IMR-90 (cell line): ENCODE measurements around the gene TEDC1. TPM values are rescaled to one million over a fixed set of nuclear protein-coding genes. Genes with fewer than 3 reads are reported as not detected.

ENCODE experiments used
- ATAC-seq: fragments of 200-7000 bp; cut with Tn5 transposase; 2 replicates; pipeline ENCODE4 v1.9.1; 2020; ENCODE audit warnings: low read depth, mild to moderate bottlenecking, moderate library complexity
- BruUV-seq: library from RNA; stranded (reverse); fragments of 400-500 nt; replicated peaks from 2 replicates; lab custom pipeline; 2021; lab: Mats Ljungman, UMichigan
- CTCF ChIA-PET: fragments of 300-600 bp; formaldehyde crosslinking; extraction: SDS; loops from one replicate; lab custom pipeline; 2021; ENCODE audit warnings: antibody characterized with exemption; lab: Yijun Ruan, JAX
- POLR2A ChIA-PET: fragments of 300-600 bp; sonication (Branson Sonifier 250); formaldehyde crosslinking; loops from one replicate; lab custom pipeline; 2022; ENCODE audit warnings: antibody characterized with exemption; ENCODE audit not compliant: unreplicated experiment; lab: Charles Lee
- DNase-seq: peaks from one replicate; pipeline ENCODE4 v3.0.0; 2013
- H2AFZ ChIP-seq: replicated peaks from 2 replicates; pipeline ENCODE3; 2013; ENCODE audit warnings: low read length, mild to moderate bottlenecking; ENCODE audit not compliant: poor library complexity
- H2AK5ac ChIP-seq: 2 replicates; pipeline ENCODE4 v1.6.1; 2013; ENCODE audit warnings: low read depth, low read length, inconsistent platforms
- H2AK9ac ChIP-seq: replicated peaks from 2 replicates; pipeline ENCODE3; 2013; ENCODE audit warnings: mild to moderate bottlenecking, low read depth, low read length, moderate library complexity; ENCODE audit not compliant: poor library complexity
- H2BK120ac ChIP-seq: 2 replicates; pipeline ENCODE4 v1.6.1; 2013; ENCODE audit warnings: low read depth, low read length, inconsistent platforms
- H2BK15ac ChIP-seq: 3 replicates; pipeline ENCODE4 v1.6.1; 2013; ENCODE audit warnings: low read depth, low read length, inconsistent platforms
- H2BK20ac ChIP-seq: 2 replicates; pipeline ENCODE4 v1.6.1; 2013; ENCODE audit warnings: low read depth, mild to moderate bottlenecking, inconsistent platforms, low read length, moderate library complexity
- H2BK5ac ChIP-seq: 2 replicates; pipeline ENCODE4 v1.6.1; 2013; ENCODE audit warnings: mild to moderate bottlenecking, low read depth, low read length, inconsistent platforms; ENCODE audit not compliant: poor library complexity, severe bottlenecking
- H3K14ac ChIP-seq: replicated peaks from 2 replicates; pipeline ENCODE4 v1.6.1; 2013; ENCODE audit warnings: low read depth, low read length, inconsistent platforms
- H3K18ac ChIP-seq: 2 replicates; pipeline ENCODE4 v1.6.1; 2013; ENCODE audit warnings: low read depth, low read length, control low read depth
- H3K23ac ChIP-seq: 2 replicates; pipeline ENCODE4 v1.6.1; 2013; ENCODE audit warnings: low read depth, low read length, inconsistent platforms
- H3K27ac ChIP-seq: 2 replicates; pipeline ENCODE4 v1.5.1; 2013; ENCODE audit warnings: mild to moderate bottlenecking, control low read depth, low read length; ENCODE audit not compliant: insufficient read depth
- H3K27me3 ChIP-seq: 2 replicates; pipeline ENCODE4 v1.6.1; 2013; ENCODE audit warnings: low read length; ENCODE audit not compliant: control insufficient read depth, insufficient read depth
- H3K36me3 ChIP-seq: 2 replicates; pipeline ENCODE4 v1.6.1; 2013; ENCODE audit warnings: low read length, mixed read lengths; ENCODE audit not compliant: control insufficient read depth, insufficient read depth
- H3K4ac ChIP-seq: 2 replicates; pipeline ENCODE4 v1.6.1; 2013; ENCODE audit warnings: low read depth, low read length, inconsistent platforms
- H3K4me1 ChIP-seq: 2 replicates; pipeline ENCODE4 v1.6.1; 2013; ENCODE audit warnings: low read length, mixed read lengths; ENCODE audit not compliant: control insufficient read depth, insufficient read depth
- H3K4me2 ChIP-seq: 2 replicates; pipeline ENCODE4 v1.6.1; 2013; ENCODE audit warnings: low read depth, mild to moderate bottlenecking, control low read depth, low read length, moderate library complexity
- H3K4me3 ChIP-seq: 2 replicates; pipeline ENCODE4 v1.5.1; 2013; ENCODE audit warnings: low read depth, mild to moderate bottlenecking, control low read depth, low read length, moderate library complexity; ENCODE audit not compliant: insufficient read depth
- H3K56ac ChIP-seq: 2 replicates; pipeline ENCODE4 v1.6.1; 2013; ENCODE audit warnings: low read length, inconsistent platforms; ENCODE audit not compliant: insufficient read depth; ENCODE audit errors: extremely low read depth
- H3K79me1 ChIP-seq, 2 experiments: 2 replicates each; pipeline ENCODE4 v1.6.1; 2013; ENCODE audit warnings: low read length in 2 of 2, inconsistent platforms in 1 of 2, low read depth in 1 of 2
- H3K9ac ChIP-seq: 2 replicates; pipeline ENCODE4 v1.6.1; 2013; ENCODE audit warnings: low read depth, low read length, control low read depth
- H3K9me1 ChIP-seq: 2 replicates; pipeline ENCODE4 v1.6.1; 2013; ENCODE audit warnings: low read length, inconsistent platforms; ENCODE audit not compliant: insufficient read depth
- H3K9me3 ChIP-seq: 2 replicates; pipeline ENCODE4 v1.6.1; 2013; ENCODE audit warnings: low read length; ENCODE audit not compliant: control insufficient read depth, insufficient read depth
- H4K20me1 ChIP-seq: 2 replicates; pipeline ENCODE4 v1.6.1; 2013; ENCODE audit warnings: low read length, inconsistent platforms; ENCODE audit not compliant: insufficient read depth
- H4K5ac ChIP-seq: 2 replicates; pipeline ENCODE4 v1.6.1; 2013; ENCODE audit warnings: mild to moderate bottlenecking, low read depth, low read length, control low read depth
- H4K8ac ChIP-seq, 2 experiments: 2 replicates each; pipeline ENCODE4 v1.6.1; 2013; ENCODE audit warnings: low read depth in 2 of 2, low read length in 2 of 2, control low read depth in 1 of 2, inconsistent platforms in 1 of 2
- H4K91ac ChIP-seq: 2 replicates; pipeline ENCODE4 v1.6.1; 2013; ENCODE audit warnings: low read depth, low read length, inconsistent platforms; ENCODE audit not compliant: insufficient read depth
- BHLHE40 ChIP-seq: fragments of 150-350 bp; IDR thresholded peaks from 2 replicates; pipeline ENCODE4 v1.6.1; 2016; ENCODE audit warnings: mild to moderate bottlenecking, low read depth, low read length
- CHD1 ChIP-seq: IDR thresholded peaks from 2 replicates; pipeline ENCODE4 v1.6.1; 2012; ENCODE audit warnings: low read depth, low read length, improper control_type of control experiment
- FOS ChIP-seq: fragments of 150-350 bp; IDR thresholded peaks from 2 replicates; pipeline ENCODE4 v1.6.1; 2016; ENCODE audit warnings: low read depth, low read length
- MAFK ChIP-seq: IDR thresholded peaks from 2 replicates; pipeline ENCODE4 v1.6.1; 2012; ENCODE audit warnings: low read depth, low read length, improper control_type of control experiment
- MAZ ChIP-seq: IDR thresholded peaks from 2 replicates; pipeline ENCODE4 v1.6.1; 2012; ENCODE audit warnings: low read depth, mild to moderate bottlenecking, low read length, improper control_type of control experiment, moderate library complexity, borderline replicate concordance
- MXI1 ChIP-seq: IDR thresholded peaks from 2 replicates; pipeline ENCODE4 v1.6.1; 2012; ENCODE audit warnings: low read depth, mild to moderate bottlenecking, low read length, moderate library complexity, borderline replicate concordance
- NFE2L2 ChIP-seq: fragments of 150-350 bp; IDR thresholded peaks from 2 replicates; pipeline ENCODE4 v1.6.1; 2016; ENCODE audit warnings: low read depth, mild to moderate bottlenecking, low read length
- POLR2A ChIP-seq: IDR thresholded peaks from 2 replicates; pipeline ENCODE4 v1.6.1; 2012; ENCODE audit warnings: mild to moderate bottlenecking, low read depth, low read length
- RAD21 ChIP-seq: IDR thresholded peaks from 2 replicates; pipeline ENCODE4 v1.6.1; 2012; ENCODE audit warnings: low read length, improper control_type of control experiment
- RCOR1 ChIP-seq: IDR thresholded peaks from 2 replicates; pipeline ENCODE4 v1.6.1; 2012; ENCODE audit warnings: mild to moderate bottlenecking, low read length, improper control_type of control experiment; ENCODE audit not compliant: insufficient replicate concordance
- RFX5 ChIP-seq: IDR thresholded peaks from 2 replicates; pipeline ENCODE4 v1.8.0; 2012; ENCODE audit warnings: low read depth, mild to moderate bottlenecking, low read length, moderate library complexity
- SMC3 ChIP-seq: fragments of 150-350 bp; IDR thresholded peaks from 2 replicates; pipeline ENCODE4 v1.6.1; 2016; ENCODE audit warnings: low read depth, mild to moderate bottlenecking, antibody characterized with exemption, low read length, moderate library complexity
- WGBS, 2 experiments: methylation state at CpG; one replicate each; pipeline versions ENCODE4 v1.1.5 to v1.1.7; 2013; ENCODE audit warnings: missing lambda C conversion rate in 2 of 2; ENCODE audit not compliant: insufficient read length in 1 of 2; ENCODE audit errors: extremely low coverage in 2 of 2; 5-methylcytosine and 5-hydroxymethylcytosine counted together
- dilution Hi-C: fragments of 300-500 bp; cut with HindIII; formaldehyde crosslinking; loops from one replicate; pipeline ENCODE4 v1.14.3; 2018; ENCODE audit warnings: low sequenced_read_pairs; ENCODE audit not compliant: unreplicated experiment
- in situ Hi-C: fragments of 300-500 bp; cut with MboI; formaldehyde crosslinking; loops from 3 replicates; pipeline ENCODE4 v1.14.3; 2019; ENCODE audit warnings: low sequenced_read_pairs, inconsistent platforms, mixed read lengths
- intact Hi-C: fragments of 100-400 bp; cut with micrococcal nuclease; formaldehyde crosslinking; loops from 2 replicates; pipeline ENCODE4 v1.10.0; 2022
- polyA plus RNA-seq, 3 experiments: library from polyadenylated mRNA; depleted of rRNA; stranded (reverse); fragments of >200 nt; gene quantifications; 2 replicates each; pipeline ENCODE4 v1.2.3, GENCODE V29; 2012; ENCODE audit warnings: low replicate concordance in 1 of 3
- total RNA-seq: library from RNA; depleted of rRNA; stranded (reverse); fragments of >200 nt; gene quantifications from 2 replicates; pipeline ENCODE4 v1.2.3, GENCODE V29; 2012
- TF ChIP-seq, protein P1 (sequence below): conservative IDR thresholded peaks from 2 replicates; pipeline ENCODE4 v1.5.1; 2012; ENCODE audit warnings: mild to moderate bottlenecking, low read depth, low read length, improper control_type of control experiment
- TF ChIP-seq, protein P2 (sequence below): fragments of 150-350 bp; IDR thresholded peaks from 2 replicates; pipeline ENCODE4 v1.6.1; 2017; ENCODE audit warnings: mild to moderate bottlenecking, antibody characterized with exemption, low read length, low read depth

TEDC1 gene
- total and polyA plus RNA-seq, 2 of the 4 experiments (the other 2 are of a cell fraction), result 5.7 to 6.4 TPM

DNA sequence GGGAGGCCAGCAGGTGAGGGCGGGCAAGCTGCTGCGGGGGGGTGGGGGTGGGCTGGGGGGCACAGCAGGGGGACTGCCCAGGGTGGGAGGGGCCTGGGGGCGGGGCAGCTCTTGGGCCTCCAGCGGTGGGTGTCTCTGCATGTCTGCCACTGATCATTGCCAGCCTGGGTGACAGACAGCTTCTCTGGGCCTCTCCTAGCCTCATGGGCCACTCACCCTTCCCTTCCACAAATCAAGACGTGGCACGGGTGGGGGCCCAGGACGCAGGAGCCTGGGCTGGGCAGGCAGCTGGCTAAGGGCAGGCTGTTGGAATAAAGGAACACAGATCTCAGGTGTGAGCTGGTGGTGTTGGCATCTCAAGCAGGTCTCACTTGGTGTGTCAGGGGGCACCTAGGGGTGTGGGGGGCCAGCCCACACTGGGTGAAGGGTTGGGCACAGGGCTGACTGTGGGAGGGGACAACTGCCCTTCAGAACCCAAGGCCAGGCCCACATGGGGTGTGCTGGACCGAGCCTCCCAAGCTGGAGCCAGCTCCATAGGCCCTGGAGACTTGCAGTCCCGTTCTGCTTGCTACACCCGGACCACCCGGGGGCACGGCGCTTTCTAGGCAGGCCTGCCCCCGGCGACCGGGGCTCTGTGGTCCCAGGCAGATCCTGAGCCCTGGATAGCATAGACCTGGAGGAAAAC is 3.0 kb downstream of the TEDC1 start:
- no peak for DNase-seq
- Histone ChIP-seq H3K4me2 (no peak overlapping the region), H2AFZ (no peak overlapping the region), H3K23ac (no peak overlapping the region), H3K27ac (no peak overlapping the region), H4K5ac (no peak overlapping the region), H3K4ac (no peak overlapping the region), H2AK9ac (no peak overlapping the region), H4K20me1 (0 out of 2 replicates have a peak, but pooled peaks cover 6% of the 10 kb centered on the region), H3K9me3 (no peaks in the 10 kb centered on the region), H2BK5ac (no peak overlapping the region), H3K4me3 (no peak overlapping the region), H4K91ac (no peak overlapping the region), H3K36me3 (no peaks in the 10 kb centered on the region), H2BK20ac (no peak overlapping the region), H3K4me1 (peaks cover 2% of the 10 kb centered on the region; the same call in 1 of the 2 replicates), H3K56ac (no peak overlapping the region), H3K27me3 (no peaks in the 10 kb centered on the region), H2BK120ac (no peak overlapping the region), H2AK5ac (no peak overlapping the region), H3K79me1 (peaks cover 0 to 5% of the 10 kb centered on the region in 2 experiments; a peak in 1 of 4 replicates), H3K9ac (no peak overlapping the region), H2BK15ac (no peak overlapping the region), H3K14ac (no peak overlapping the region), H3K9me1 (peaks cover 6% of the 10 kb centered on the region; the same call in 1 of the 2 replicates), H4K8ac (no peak overlapping the region), H3K18ac (no peak overlapping the region)
- in situ Hi-C loops (no loop called here), intact Hi-C loops (loop anchor here (5.0 kb wide), 1 partner anchor 33 kb away; the partner anchor contains the start of gene TMEM121), dilution Hi-C loops (no loop called here)
- no TSS peak for BruUV-seq
- CTCF ChIA-PET, result no interaction called here
- WGBS, 2 experiments, result 89% methylated on average over 8 of the region's 16 CpGs; no CpG with 5 or more reads in 1 of the 2 experiments
- ATAC-seq, result no peak
- POLR2A ChIA-PET, result no interaction called here
- TF ChIP-seq, protein P1, sequence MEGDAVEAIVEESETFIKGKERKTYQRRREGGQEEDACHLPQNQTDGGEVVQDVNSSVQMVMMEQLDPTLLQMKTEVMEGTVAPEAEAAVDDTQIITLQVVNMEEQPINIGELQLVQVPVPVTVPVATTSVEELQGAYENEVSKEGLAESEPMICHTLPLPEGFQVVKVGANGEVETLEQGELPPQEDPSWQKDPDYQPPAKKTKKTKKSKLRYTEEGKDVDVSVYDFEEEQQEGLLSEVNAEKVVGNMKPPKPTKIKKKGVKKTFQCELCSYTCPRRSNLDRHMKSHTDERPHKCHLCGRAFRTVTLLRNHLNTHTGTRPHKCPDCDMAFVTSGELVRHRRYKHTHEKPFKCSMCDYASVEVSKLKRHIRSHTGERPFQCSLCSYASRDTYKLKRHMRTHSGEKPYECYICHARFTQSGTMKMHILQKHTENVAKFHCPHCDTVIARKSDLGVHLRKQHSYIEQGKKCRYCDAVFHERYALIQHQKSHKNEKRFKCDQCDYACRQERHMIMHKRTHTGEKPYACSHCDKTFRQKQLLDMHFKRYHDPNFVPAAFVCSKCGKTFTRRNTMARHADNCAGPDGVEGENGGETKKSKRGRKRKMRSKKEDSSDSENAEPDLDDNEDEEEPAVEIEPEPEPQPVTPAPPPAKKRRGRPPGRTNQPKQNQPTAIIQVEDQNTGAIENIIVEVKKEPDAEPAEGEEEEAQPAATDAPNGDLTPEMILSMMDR, result no peak
- TF ChIP-seq MAZ, result no peak
- TF ChIP-seq, protein P2, sequence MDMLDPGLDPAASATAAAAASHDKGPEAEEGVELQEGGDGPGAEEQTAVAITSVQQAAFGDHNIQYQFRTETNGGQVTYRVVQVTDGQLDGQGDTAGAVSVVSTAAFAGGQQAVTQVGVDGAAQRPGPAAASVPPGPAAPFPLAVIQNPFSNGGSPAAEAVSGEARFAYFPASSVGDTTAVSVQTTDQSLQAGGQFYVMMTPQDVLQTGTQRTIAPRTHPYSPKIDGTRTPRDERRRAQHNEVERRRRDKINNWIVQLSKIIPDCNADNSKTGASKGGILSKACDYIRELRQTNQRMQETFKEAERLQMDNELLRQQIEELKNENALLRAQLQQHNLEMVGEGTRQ, result no peak
- no peak for TF ChIP-seq CHD1
- no peak for TF ChIP-seq FOS
- no peak for TF ChIP-seq NFE2L2
- no peak for TF ChIP-seq POLR2A
- TF ChIP-seq MXI1, result no peak
- no peak for TF ChIP-seq RCOR1
- TF ChIP-seq RFX5, result no peak
- TF ChIP-seq BHLHE40, result no peak
- no peak for TF ChIP-seq MAFK
- TF ChIP-seq SMC3, result no peak
- no peak for TF ChIP-seq RAD21
